ENCODE data around the gene LTBP2. TPM values are rescaled to one million over a fixed set of nuclear protein-coding genes. Genes with fewer than 3 reads are reported as not detected.

Gene LTBP2
- total RNA-seq, 1 donor from 2014 or later, result 0.07 TPM

DNA sequence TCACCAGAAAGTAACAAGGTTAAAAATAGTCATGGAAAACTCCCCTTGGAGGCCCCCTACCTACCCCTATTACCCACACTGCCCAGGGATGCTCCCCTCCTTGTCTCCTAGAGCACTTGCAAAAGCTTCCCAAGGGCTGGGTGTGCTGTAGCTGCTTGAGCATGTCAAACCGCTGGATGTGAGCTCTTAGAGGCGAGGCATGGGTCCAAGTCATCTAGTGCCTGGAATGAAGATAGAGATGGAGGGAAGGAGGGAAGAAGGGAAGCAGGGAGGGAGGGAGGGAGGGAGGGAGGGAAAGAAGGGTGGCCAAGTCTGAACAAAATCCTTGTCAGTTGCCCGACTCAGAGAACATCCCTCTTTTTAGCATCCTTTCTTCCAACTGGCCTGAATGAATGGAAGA, 43.1 kb downstream of the LTBP2 start:
- H3K27me3 Mint-ChIP-seq (ENCODE audit: low read depth), result peaks cover 16% of the 10 kb centered on the region
- no peaks in the 10 kb centered on the region for H3K9me3 Mint-ChIP-seq
- H3K27ac Mint-ChIP-seq, result no peak overlapping the region
- no peak for DNase-seq (ENCODE audit: low spot score)
- H3K36me3 Mint-ChIP-seq (ENCODE audit: low read depth), result no peaks in the 10 kb centered on the region
- intact Hi-C loops (cut with micrococcal nuclease), result no loop called here
- peaks cover 18% of the 10 kb centered on the region for H3K4me1 Mint-ChIP-seq (ENCODE audit: low read depth)
- no peak overlapping the region for H3K4me3 Mint-ChIP-seq (ENCODE audit: low read depth)

DNA sequence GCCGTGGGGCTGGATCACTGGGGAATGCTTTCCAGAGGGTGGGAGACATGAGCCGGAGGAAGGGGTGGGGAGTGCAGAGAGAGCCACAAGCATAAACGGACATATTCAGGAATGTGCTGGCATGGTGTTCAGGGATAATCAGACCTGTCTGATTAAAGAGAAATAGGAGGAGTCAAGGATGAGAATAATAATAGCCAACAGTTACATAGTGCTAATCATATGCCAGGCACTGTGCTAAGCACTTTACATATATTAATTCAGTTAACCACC, 43.7 kb downstream of the LTBP2 start:
- H3K27ac Mint-ChIP-seq, result no peak overlapping the region
- intact Hi-C loops (cut with micrococcal nuclease), result no loop called here
- H3K4me1 Mint-ChIP-seq (ENCODE audit: low read depth), result peaks cover 13% of the 10 kb centered on the region
- no peaks in the 10 kb centered on the region for H3K9me3 Mint-ChIP-seq
- no peak for DNase-seq (ENCODE audit: low spot score)
- H3K4me3 Mint-ChIP-seq (ENCODE audit: low read depth), result no peak overlapping the region
- H3K36me3 Mint-ChIP-seq (ENCODE audit: low read depth), result no peaks in the 10 kb centered on the region
- H3K27me3 Mint-ChIP-seq (ENCODE audit: low read depth), result peaks cover 13% of the 10 kb centered on the region

DNA sequence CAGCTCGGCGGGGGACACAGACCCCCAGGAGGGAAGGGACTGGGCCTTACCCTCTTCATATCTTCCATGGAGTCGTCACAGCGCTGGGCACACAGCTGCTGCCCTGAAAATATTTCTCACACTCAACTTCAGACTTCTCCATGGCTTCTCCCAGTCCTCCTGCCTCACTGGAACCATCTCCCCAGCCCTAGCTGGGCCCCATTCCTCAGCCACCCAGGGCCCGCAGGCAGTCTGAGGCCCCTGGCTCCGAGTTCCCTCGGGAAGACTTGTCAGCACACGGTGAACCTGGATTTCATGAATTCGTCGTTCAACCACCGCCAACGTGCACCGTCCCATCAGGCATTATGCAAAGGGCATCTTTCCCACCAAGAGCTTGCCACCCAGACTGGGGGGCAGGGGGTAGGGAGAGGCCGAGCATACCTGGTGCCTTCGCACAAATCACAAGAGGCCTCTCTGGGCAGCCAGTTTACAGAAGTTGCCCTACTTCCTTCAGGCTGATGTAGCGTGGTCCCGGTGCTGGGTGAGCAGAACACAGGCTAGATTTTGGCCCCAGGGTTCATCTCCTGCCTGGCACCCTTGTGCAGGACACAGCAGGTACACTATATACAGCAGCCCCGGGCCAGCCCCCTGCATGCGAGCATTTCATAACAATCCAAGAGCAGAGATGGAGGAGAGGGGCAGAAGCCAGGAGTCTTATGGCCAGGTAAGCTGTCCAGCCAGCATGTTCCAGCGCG, 44.2 kb downstream of the LTBP2 start:
- H3K4me1 Mint-ChIP-seq (ENCODE audit: low read depth), result peaks cover 13% of the 10 kb centered on the region
- no peaks in the 10 kb centered on the region for H3K9me3 Mint-ChIP-seq
- H3K27ac Mint-ChIP-seq, result no peak overlapping the region
- H3K4me3 Mint-ChIP-seq (ENCODE audit: low read depth), result no peak overlapping the region
- intact Hi-C loops (cut with micrococcal nuclease), result no loop called here
- H3K27me3 Mint-ChIP-seq (ENCODE audit: low read depth), result peaks cover 15% of the 10 kb centered on the region
- DNase-seq (ENCODE audit: low spot score), result no peak
- no peaks in the 10 kb centered on the region for H3K36me3 Mint-ChIP-seq (ENCODE audit: low read depth)

DNA sequence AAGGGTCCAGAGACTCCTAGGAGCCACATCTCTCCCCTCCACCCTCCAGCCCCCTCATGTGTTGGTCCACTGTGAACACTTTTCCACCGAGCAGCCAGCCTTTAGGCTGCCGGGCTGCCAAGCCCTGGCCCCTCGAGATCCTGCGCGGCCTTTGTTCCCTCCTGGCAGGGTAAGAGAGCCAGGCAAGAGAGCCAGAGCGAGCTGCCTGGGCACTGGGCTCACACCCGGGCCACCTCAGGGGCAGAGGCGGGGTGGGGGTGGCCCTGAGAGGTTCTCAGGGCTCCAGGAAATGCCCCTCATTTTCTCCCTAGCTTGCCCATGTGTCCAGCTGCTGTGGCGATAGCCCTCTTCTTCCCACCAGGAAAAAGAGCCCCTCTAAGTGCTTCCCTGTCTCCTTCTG, 44.8 kb downstream of the LTBP2 start:
- intact Hi-C loops (cut with micrococcal nuclease), result no loop called here
- H3K27ac Mint-ChIP-seq, result no peak overlapping the region
- H3K36me3 Mint-ChIP-seq (ENCODE audit: low read depth), result no peaks in the 10 kb centered on the region
- H3K27me3 Mint-ChIP-seq (ENCODE audit: low read depth), result peaks cover 11% of the 10 kb centered on the region
- H3K9me3 Mint-ChIP-seq, result no peaks in the 10 kb centered on the region
- no peak for DNase-seq (ENCODE audit: low spot score)
- H3K4me1 Mint-ChIP-seq (ENCODE audit: low read depth), result peaks cover 7% of the 10 kb centered on the region
- H3K4me3 Mint-ChIP-seq (ENCODE audit: low read depth), result no peak overlapping the region

DNA sequence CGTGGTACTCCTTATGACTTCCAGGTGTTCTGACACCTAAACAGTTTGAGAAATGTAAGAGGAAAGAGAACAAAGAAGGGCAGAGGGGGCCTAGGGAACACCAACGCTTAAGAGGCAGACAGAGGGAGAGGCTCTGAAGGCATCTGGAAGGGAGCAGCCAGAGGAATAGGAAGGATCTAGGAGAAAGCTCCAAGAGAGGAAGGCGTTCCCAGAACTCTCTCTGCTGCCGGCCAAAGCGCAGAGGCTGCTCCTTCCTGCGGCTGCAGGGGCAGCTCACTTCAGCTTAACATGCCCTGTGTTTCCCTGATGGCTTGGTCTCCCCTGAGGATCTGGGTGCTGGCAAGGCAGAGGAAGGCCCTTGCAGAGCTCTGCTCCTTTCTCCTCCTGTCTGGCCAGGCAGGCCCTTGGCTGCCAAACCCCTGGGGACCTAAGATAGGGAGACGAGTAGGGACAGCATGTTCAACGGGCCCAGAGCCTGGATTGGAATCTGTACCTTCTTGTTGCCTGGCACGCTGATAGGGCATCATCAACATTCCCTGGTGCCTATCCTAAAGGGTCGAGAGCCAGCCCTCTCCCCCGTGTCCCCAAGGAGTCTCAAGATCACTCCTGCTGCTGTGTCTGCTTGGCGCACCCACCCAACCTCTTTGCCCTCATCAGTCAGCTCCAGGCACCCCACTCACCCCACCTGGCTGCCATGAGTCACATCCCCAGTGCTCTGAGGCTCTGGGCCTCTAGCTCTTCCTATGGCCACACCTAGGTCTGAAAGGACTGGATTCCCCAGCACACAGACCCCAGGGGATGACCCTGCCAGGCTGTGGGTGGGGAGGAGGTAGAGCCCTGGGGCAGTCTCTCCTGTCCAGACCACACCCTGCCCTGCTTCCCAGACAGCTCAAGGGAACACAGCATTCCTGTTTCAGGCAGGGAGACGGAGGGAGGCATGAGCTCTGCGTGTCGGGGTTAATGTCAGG, 45.6 kb downstream of the LTBP2 start:
- DNase-seq (ENCODE audit: low spot score), result no peak
- Mint-ChIP-seq H3K4me1 (ENCODE audit: low read depth) (peaks cover under 1% of the 10 kb centered on the region), H3K36me3 (ENCODE audit: low read depth) (no peaks in the 10 kb centered on the region), H3K4me3 (ENCODE audit: low read depth) (no peak overlapping the region), H3K27ac (no peak overlapping the region), H3K27me3 (ENCODE audit: low read depth) (peaks cover 9% of the 10 kb centered on the region), H3K9me3 (no peaks in the 10 kb centered on the region)
- intact Hi-C loops (cut with micrococcal nuclease), result no loop called here

DNA sequence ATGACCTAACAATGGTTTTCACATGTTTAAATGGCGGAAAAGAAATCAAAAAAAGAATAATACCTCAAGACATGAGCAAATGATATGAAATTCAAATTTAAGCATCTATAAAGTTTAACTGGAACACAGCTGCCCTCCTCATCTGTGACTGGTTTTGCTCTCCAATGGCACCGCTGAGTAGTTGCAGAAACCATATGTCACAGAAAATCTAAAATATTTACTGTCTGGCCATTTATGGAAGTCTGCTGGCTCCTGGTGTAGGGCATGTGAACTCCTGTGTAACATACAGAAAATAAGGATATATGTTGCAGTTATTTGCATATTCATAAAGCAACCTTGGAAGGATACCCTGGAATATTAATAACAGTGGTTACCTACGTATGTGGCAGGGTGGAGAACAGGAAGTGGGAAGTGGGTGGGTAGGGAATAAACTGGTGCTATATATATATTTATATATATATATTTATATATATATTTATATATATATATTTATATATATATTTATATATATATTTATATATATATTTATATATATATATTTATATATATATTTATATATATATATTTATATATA, 48.4 kb downstream of the LTBP2 start:
- DNase-seq (ENCODE audit: low spot score), result no peak
- intact Hi-C loops (cut with micrococcal nuclease), result no loop called here

DNA sequence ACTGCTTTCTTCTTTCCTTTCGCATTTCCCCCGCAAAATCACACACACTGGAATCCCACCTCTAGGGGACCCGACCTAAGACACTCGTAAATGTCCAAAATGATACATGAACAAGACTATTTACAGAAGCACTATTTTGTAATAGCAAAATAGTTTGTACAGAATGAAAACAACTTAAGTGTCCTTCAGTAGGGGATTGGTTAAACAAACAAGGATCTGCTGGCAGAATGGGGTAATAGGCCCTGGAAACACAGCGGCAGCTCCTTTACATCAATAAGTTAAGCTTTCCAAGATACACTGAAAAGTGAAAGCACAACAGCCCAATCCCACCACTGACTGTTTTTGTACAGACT, 48.8 kb downstream of the LTBP2 start:
- Mint-ChIP-seq H3K27me3 (ENCODE audit: low read depth) (peaks cover 8% of the 10 kb centered on the region), H3K9me3 (no peaks in the 10 kb centered on the region), H3K4me3 (ENCODE audit: low read depth) (no peak overlapping the region)

More for the DNA sequence above, 48.4 kb downstream of the LTBP2 start:
- peaks cover 8% of the 10 kb centered on the region for H3K27me3 Mint-ChIP-seq (ENCODE audit: low read depth)
- no peak overlapping the region for H3K4me3 Mint-ChIP-seq (ENCODE audit: low read depth)
- H3K27ac Mint-ChIP-seq, result no peak overlapping the region
- no peaks in the 10 kb centered on the region for H3K4me1 Mint-ChIP-seq (ENCODE audit: low read depth)
- no peaks in the 10 kb centered on the region for H3K36me3 Mint-ChIP-seq (ENCODE audit: low read depth)
- no peaks in the 10 kb centered on the region for H3K9me3 Mint-ChIP-seq

DNA sequence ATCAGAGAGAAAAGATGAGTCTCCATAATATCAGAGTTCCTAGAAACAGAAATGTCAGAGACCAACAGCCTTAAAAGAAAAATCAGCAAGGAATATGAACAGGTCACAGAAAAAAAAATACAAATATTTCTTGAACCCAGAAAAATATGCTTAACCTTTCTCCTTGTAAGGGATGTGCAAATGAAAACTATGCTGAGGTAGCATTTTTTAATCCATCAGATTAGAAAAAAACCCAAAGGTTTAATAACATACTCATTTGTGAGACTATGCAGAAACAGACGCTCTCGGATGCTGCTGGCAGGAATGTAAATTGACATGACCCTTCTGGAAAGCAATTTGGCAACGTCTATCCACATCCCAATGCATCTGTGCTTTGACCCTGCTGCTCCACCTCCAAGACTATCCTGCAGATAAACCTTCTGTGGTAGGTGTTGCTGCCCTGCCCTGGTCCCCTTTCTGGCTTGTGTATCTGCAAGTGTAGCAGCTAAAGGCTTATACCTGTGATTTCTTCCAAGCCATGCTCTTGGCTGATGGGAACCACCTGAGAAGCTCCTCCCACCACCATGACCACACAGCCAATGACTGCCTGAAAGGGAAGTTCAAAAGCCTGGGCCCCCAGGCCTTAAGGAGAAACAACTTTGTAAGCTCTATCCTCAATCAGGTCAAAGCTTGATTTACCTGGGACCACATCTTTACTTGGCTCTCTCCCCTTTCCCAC, 49.4 kb downstream of the LTBP2 start:
- Mint-ChIP-seq H3K27ac (no peak overlapping the region), H3K36me3 (ENCODE audit: low read depth) (no peaks in the 10 kb centered on the region), H3K27me3 (ENCODE audit: low read depth) (peaks cover 8% of the 10 kb centered on the region)

More for the DNA sequence above, 48.8 kb downstream of the LTBP2 start:
- Mint-ChIP-seq H3K4me1 (ENCODE audit: low read depth) (no peaks in the 10 kb centered on the region), H3K27ac (no peak overlapping the region), H3K36me3 (ENCODE audit: low read depth) (no peaks in the 10 kb centered on the region)
- intact Hi-C loops (cut with micrococcal nuclease), result no loop called here
- DNase-seq (ENCODE audit: low spot score), result no peak

DNA sequence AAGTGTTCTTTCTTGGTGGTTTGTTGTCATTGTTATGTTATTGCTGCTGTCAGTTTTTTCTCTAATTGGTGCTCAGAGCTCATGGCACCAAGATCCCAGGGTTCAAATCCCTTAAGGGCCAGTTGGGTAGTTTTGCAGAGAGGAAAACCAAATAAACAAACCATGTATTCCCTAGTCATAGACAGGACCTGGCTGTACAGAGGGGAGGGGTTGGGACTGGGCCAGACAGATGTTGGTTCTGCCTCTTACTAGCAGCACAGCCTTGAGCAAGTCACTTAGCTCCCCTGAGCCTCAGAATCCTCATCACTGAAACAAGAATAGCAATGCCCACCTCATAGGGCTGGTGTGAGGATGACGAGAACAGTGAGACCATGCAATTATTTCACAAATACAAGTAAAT, 53.4 kb downstream of the LTBP2 start:
- intact Hi-C loops (cut with micrococcal nuclease), result no loop called here
- no peak overlapping the region for H3K4me3 Mint-ChIP-seq (ENCODE audit: low read depth)
- H3K9me3 Mint-ChIP-seq, result no peaks in the 10 kb centered on the region
- no peak overlapping the region for H3K27ac Mint-ChIP-seq
- H3K4me1 Mint-ChIP-seq (ENCODE audit: low read depth), result no peaks in the 10 kb centered on the region
- DNase-seq (ENCODE audit: low spot score), result no peak
- peaks cover 6% of the 10 kb centered on the region for H3K27me3 Mint-ChIP-seq (ENCODE audit: low read depth)
- H3K36me3 Mint-ChIP-seq (ENCODE audit: low read depth), result no peaks in the 10 kb centered on the region

More for the DNA sequence above, 49.4 kb downstream of the LTBP2 start:
- no peaks in the 10 kb centered on the region for H3K4me1 Mint-ChIP-seq (ENCODE audit: low read depth)
- no peak overlapping the region for H3K4me3 Mint-ChIP-seq (ENCODE audit: low read depth)
- H3K9me3 Mint-ChIP-seq, result no peaks in the 10 kb centered on the region
- intact Hi-C loops (cut with micrococcal nuclease), result no loop called here
- no peak for DNase-seq (ENCODE audit: low spot score)

DNA sequence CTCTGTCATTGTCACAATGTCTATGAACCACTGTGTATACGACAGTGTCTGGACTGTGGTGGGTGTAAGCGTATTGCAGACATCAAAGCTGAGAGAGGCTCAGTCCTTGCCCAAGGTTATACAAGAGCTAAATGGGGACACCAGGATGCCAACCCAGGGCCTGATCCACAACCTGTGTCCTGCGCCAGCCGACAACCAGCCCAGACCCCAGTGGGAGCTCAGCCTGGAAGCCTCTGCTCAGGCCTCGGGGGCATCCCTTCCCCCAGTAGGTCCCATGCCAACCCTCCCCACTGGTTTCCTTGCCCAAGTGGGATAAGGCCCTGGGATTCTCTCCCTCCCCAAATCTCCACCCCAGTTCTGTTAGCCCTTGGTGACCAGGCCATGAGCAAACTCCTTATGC, 54.3 kb downstream of the LTBP2 start:
- Mint-ChIP-seq H3K4me3 (ENCODE audit: low read depth) (no peak overlapping the region), H3K27me3 (ENCODE audit: low read depth) (peaks cover 9% of the 10 kb centered on the region), H3K36me3 (ENCODE audit: low read depth) (no peaks in the 10 kb centered on the region), H3K9me3 (no peaks in the 10 kb centered on the region), H3K27ac (no peak overlapping the region), H3K4me1 (ENCODE audit: low read depth) (no peaks in the 10 kb centered on the region)
- DNase-seq (ENCODE audit: low spot score), result no peak
- intact Hi-C loops (cut with micrococcal nuclease), result no loop called here

DNA sequence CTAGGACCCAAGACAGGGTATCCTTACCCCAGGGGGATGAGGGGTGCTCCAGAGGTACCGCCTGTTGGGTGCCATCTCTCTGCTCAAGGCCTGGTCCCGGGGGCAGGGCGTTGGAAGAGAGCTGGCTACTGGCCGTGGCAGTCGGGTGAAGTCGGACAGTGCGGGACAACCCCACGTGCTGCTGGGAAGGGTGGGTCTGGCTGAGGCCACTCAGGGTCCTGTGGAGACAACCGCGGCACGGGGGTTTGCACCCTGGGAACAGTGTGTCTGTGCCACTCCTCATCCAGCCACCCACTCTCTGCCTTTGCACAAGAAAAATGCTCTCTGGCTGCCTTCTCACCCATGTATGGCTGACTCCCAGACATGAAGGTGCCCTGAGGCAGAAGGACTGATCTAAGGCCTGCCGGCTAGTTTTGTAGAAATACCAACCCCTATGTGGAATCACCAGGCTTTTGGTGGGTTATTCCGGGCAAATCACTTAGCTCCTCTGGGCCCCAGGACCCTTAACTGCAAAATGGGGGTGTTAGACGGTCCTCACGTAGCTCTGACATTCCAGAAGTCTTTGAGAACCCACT, 56.5 kb downstream of the LTBP2 start:
- intact Hi-C loops (cut with micrococcal nuclease), result no loop called here
- H3K4me1 Mint-ChIP-seq (ENCODE audit: low read depth), result no peaks in the 10 kb centered on the region
- no peak overlapping the region for H3K4me3 Mint-ChIP-seq (ENCODE audit: low read depth)
- no peaks in the 10 kb centered on the region for H3K36me3 Mint-ChIP-seq (ENCODE audit: low read depth)
- peaks cover 9% of the 10 kb centered on the region for H3K27me3 Mint-ChIP-seq (ENCODE audit: low read depth)
- H3K27ac Mint-ChIP-seq, result no peak overlapping the region
- no peaks in the 10 kb centered on the region for H3K9me3 Mint-ChIP-seq
- no peak for DNase-seq (ENCODE audit: low spot score)

DNA sequence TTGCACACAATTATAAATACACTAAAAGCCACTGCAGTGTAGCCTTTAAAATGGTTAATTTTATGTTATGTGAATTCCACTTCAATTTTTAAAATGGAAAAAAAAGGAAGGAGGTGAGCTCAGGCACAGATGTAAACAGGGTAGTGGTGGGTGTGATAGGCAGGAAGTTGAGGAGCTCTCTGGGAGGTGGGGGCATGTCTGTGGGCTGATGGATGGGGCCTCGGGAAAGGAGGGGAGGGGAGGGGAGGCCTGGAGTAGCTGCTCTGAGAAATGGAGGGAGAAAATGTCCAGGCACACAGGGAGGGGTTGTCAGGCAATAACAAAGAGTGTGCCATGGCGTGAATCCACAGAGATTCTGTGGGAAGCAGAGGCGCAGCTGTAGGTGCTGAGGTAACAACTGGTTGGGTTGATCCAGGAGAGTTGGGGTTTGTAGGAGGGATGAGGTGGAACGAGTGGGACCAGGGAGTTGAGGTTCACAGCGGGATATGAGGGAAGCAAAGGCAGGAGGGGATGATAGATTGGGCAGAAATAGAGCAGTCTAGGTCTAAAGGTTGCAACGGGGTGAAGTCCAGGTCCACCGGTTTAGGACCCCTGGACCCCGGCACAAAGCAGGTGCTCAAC, 57.2 kb downstream of the LTBP2 start:
- Mint-ChIP-seq H3K36me3 (ENCODE audit: low read depth) (no peaks in the 10 kb centered on the region), H3K4me3 (ENCODE audit: low read depth) (no peak overlapping the region), H3K27me3 (ENCODE audit: low read depth) (peaks cover 6% of the 10 kb centered on the region), H3K9me3 (no peaks in the 10 kb centered on the region), H3K4me1 (ENCODE audit: low read depth) (no peaks in the 10 kb centered on the region), H3K27ac (no peak overlapping the region)
- DNase-seq (ENCODE audit: low spot score), result no peak
- intact Hi-C loops (cut with micrococcal nuclease), result no loop called here
